Nucleus accumbens (tissue), 56 donors: ENCODE results near the gene APLF.
"Not testable (repeated sequence)": the region's sequence is repeated elsewhere in the genome, so short reads cannot be mapped to it uniquely, and the experiment has no call there.

Experiments
- DNase-seq, 56 donors: peaks; one replicate each; lab custom pipeline; 2025; lab: John Stamatoyannopoulos, UW

APLF gene

DNA sequence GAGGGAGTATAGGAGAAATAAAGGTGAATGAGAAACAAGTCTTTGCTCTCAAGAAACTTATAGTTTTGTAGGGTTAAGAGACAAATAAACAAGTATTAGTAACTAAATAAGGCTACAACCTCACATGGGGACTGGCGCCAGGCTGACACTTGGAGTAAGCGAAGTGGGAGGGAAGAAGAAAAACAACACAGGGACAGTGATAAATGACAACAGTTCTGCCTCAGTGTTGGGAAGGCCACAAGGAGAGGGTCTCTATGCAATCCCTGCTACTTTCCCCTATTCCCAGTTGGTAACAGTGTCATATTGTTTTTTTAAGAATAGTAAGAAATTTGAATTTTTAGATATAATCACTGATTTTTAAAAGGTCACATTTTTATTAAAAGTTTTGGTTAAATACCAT is 4.0 kb downstream of the APLF start:
- DNase-seq: no peak

DNA sequence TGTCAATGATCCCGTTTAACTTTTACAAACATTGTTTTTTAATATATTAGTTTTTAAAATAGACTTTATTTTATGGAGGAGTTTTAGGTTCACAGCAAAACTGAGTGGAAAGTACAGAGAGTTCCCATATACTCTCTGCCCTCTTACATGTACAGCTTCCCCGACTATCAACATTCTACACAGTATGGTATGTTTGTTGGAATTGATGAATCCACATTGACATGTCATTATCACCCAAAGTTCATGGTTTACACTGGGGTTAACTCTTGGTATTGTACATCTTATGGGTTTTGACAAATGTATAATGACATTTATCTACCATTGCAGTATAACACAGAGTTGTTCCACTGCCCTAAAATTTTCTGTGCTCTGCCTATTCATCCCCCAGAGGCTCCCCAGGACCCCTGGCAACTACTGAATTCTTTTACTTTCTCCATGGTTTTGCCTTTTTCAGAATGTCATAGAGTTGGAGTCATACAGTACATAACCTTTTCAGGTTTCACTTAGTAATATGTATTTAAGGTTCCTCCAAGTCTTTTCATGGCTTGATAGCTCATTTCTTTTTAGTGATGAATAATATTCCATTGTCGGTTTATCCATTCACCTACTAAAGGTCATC is 5.5 kb downstream of the APLF start:
- DNase-seq: no peak

DNA sequence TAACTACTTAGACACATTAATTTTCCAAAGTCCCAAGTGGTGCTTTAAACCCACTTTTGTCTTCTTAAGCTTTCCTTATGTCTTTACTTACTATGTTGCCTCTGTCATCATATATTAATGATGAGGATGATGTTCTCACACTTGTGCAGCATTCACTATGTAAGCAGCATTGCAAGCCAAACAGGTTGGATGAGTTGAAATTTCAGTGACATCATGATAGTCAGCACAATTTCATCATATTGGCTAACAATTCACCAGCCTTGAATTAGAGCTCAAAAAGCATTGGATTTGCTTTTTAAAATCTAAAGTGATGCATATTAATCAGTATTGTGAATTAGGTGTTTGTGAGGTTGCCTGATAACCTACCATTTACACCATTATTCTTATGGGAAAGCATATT is 7.7 kb downstream of the APLF start:
- no peak for DNase-seq

GRCh38 chr2:68475576-68475975 is 8.2 kb downstream of the APLF start:
- no peak for DNase-seq

GRCh38 chr2:68476454-68476853 is 9.1 kb downstream of the APLF start:
- no peak for DNase-seq

DNA sequence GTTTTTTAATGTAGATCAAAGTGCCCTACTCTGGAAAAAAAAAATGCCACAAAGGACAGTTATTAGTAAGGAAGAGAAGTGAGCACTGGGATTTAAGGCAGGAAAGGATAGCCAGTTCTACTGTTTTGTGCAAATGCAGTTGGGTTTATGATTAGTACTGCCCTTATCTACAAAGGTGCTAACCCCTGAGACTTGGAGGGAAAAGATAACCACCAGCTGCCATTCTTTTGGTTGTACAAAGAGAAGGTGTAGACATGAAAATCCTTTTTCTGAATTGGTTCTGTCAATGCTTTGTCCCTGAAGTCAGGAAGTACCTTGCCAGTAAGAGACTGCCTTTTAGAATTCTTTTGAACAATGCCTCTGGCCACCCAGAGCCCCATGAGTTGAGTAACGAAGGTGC is 11.3 kb downstream of the APLF start:
- DNase-seq: no peak

GRCh38 chr2:68482296-68482820 is 15.0 kb downstream of the APLF start:
- no peak for DNase-seq

- no peak for DNase-seq
Observed at GRCh38 chr2:68483011-68483410, 15.6 kb downstream of the APLF start.

- DNase-seq: no peak
Observed at GRCh38 chr2:68487773-68488355, 20.5 kb downstream of the APLF start.

DNA sequence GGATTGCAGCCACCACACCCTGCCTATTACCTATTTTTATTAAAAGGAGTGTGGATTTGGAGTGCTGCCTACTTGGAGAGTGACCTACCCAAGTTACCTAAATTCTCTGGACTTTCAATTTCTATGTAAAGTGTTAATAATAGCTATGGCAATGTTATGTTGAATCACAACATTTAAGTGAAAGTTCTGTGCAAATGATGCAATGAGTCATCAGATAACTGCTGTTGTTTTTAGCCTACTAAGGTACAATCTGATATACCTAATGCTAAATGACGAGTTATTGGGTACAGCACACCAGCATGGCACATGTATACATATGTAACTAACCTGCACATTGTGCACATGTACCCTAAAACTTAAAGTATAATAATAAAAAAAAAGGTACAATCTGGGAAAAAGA is 21.2 kb downstream of the APLF start:
- DNase-seq: not testable (repeated sequence)

GRCh38 chr2:68489282-68489681 is 21.9 kb downstream of the APLF start:
- DNase-seq: no peak

DNA sequence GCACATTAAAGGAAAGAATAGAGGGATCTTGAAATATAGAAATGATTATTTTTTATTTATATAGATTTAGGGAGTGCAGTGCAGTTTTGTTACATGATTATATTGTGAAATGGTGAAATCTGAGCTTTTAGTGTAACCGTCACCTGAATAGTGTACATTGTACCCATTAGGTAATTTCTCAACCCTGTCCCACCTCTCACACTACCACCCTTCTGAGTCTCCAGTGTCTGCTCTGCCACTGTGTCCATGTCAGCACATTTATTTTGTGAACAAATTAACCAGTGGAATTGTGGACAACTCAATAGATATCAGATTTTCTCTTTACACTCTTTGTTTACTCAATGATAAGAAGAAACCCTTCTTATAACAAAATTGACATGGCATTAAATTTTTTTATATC is 24.2 kb downstream of the APLF start:
- DNase-seq: no peak

DNA sequence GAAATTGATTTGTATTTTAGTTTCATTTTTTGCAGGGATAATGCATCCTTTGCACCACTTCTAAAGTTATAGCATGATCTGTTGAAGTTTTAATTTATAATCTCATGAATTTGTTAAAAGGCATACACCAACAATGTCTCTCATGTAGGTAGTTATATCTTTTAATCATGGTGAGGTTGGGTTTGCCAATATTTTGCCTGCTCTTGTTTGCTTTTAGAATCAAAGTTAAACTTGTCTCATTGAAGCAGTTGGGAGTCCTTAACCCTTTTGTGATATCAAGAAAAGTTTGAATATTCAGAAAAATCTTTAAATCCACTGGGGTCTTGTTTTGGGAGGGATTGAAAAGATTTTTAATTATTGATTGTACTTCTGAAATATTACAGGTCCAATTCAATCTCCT is 31.7 kb downstream of the APLF start:
- no peak for DNase-seq

DNA sequence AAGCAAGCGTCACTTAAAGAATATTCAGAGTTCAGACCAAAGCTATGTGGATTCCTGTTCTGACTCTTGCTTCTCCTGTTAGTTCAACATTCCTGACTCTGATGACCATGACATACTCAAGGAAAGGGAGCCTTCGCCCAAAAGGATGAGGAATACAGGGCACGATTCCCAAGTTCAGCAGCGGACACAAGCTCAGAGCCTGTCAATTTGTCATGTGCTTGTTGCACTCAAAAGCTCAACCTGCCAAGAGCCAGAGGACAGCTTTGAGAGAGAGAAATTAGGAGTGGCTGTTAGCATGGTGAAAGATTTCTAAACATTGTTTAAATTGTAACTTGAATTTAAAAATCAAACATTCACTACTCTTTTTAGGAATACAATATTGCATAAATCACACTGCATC is 33.3 kb downstream of the APLF start:
- DNase-seq: no peak

GRCh38 chr2:68501768-68502167 is 34.4 kb downstream of the APLF start:
- no peak for DNase-seq

- DNase-seq: no peak
Observed at GRCh38 chr2:68505603-68506159, 38.3 kb downstream of the APLF start.

DNA sequence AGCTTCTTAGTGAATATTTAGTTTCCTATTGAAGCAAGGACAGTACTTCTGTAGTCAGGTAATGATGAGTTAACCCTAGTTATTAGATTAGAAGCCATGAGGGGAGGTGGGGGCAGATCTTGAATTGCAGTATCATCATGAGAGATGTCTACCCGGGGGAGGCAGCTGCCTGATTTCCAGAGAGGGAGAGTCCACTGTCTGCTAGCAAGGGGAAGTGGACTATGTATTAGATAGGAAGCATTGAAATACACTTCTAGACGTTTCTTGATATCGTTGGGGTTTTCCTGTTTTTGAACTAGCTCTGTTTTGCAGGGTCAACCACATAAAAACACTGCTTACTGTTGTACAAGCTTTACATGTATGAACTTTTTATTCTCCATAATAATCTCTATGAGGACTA is 38.8 kb downstream of the APLF start:
- DNase-seq: no peak

DNA sequence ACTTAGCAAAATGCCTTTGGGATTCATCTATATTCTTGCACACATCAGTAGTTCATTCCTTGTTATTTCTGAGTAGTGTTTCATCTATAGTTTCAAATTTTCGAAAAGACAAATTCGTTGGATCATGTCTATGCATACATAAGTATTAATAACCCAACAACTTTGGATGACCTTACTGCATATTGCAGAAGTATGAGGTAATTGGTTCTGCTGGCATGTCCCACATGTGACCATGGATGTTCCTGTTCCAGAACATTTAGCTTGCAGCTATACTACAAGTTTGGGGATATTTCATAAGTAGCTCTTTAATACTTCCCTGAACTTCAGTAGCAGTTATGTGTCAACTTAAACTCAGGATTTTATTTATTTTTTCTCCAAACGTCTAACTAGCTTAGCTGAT is 44.9 kb downstream of the APLF start:
- no peak for DNase-seq

DNA sequence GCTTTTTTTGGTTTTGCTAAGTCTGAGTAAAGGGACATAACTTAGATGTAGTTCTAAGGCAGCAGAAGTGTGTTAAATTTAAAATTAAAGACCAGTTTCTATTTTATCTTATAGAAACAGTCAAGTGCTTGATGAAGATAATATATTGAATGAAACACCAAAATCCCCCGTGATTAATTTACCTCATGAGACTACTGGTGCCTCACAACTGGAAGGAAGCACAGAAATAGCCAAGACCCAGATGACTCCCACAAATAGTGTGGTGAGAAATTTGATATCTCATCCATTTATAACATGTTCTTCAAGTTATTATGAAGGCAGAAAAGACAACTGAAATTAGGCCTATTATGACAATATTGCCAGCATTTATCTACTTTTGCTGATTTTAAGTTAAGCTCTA is 45.6 kb downstream of the APLF start:
- DNase-seq: no peak

DNA sequence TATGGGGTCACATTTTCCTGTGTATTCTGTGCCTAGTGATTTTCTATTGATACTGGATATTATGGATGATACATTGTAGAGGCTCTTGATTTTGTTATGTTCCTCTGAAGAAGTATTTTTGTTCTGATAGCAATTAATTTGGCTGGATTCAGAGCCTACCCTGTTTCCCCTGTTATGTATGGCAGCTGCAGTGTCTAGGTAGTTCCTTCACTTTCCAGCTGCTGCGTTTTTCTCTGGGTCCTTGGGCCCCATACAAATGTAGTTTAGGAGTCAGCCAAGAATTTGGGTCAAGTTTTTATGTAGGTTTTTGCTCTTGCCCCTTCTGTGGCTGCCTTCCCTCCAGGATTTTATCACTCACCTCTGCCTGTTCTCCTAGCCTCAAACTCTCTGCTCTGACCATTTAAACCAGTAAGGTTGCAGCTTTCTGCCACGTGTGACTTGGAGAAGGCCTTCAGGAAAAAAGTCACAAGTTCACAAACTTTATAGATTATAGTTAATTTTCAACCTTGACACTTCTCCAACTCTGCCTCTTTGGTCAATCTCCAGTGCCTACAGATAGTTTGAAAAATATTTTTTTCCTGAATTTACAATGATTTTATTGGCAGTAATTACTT is 47.0 kb downstream of the APLF start:
- no peak for DNase-seq

GRCh38 chr2:68516051-68516955 is 48.9 kb downstream of the APLF start:
- DNase-seq: no peak
